SK-N-SH (cell line): ENCODE results near the gene PTTG1IP. TPM values are rescaled to one million over a fixed set of nuclear protein-coding genes. Genes with fewer than 3 reads are reported as not detected.

ENCODE experiments used
- CTCF ChIA-PET: fragments of 300-600, 350-600 bp; formaldehyde crosslinking; extraction: SDS; loops from one replicate; lab custom pipeline; 2021; lab: Yijun Ruan, JAX
- POLR2A ChIA-PET: fragments of 350-600 bp; sonication (Branson Sonifier 250); formaldehyde crosslinking; extraction: SDS; loops from one replicate; lab custom pipeline; 2020; ENCODE audit warnings: antibody characterized with exemption, inconsistent platforms; lab: Yijun Ruan, JAX
- DNase-seq: peaks from one replicate; pipeline ENCODE4 v3.0.0; 2012
- H2AFZ ChIP-seq: fragments of 200-600 bp; sonication (generic); 2 replicates; pipeline ENCODE4 v1.8.1; 2016; ENCODE audit warnings: antibody characterized with exemption, mild to moderate bottlenecking, low read depth
- H3F3A ChIP-seq: fragments of 200-600 bp; sonication (generic); replicated peaks from 2 replicates; pipeline ENCODE3; 2016; ENCODE audit warnings: antibody characterized with exemption, mild to moderate bottlenecking; ENCODE audit not compliant: insufficient read depth
- H3K27ac ChIP-seq, 2 experiments: fragments of 200-500 bp in 1 of 2; fragments of 200-600 bp in 1 of 2; sonication (Bioruptor generic) in 1 of 2; sonication (generic), shearing (Covaris generic) in 1 of 2; 2 replicates each; pipeline versions ENCODE4 v1.5.1 to v1.6.1; 2014 to 2016; ENCODE audit warnings: low read depth in 2 of 2, inconsistent platforms in 1 of 2, low read length in 1 of 2, mild to moderate bottlenecking in 1 of 2, mixed read lengths in 1 of 2
- H3K27me3 ChIP-seq: fragments of 200-600 bp; sonication (generic), shearing (Covaris generic); 2 replicates; pipeline ENCODE4 v1.6.1; 2016; ENCODE audit warnings: mixed run types; ENCODE audit not compliant: insufficient read depth
- H3K36me3 ChIP-seq, 2 experiments: fragments of 200-500 bp in 1 of 2; fragments of 200-600 bp in 1 of 2; sonication (Bioruptor generic) in 1 of 2; sonication (generic) in 1 of 2; replicated peaks in 1 of 2; 2 replicates each; pipeline versions ENCODE3 to v1.5.1; 2014 to 2016; ENCODE audit warnings: low read length in 1 of 2, mild to moderate bottlenecking in 1 of 2; ENCODE audit not compliant: insufficient read depth in 2 of 2, control insufficient read depth in 1 of 2
- H3K4me1 ChIP-seq, 2 experiments: fragments of 200-500 bp in 1 of 2; fragments of 200-600 bp in 1 of 2; sonication (Bioruptor generic) in 1 of 2; sonication (generic), shearing (Covaris generic) in 1 of 2; 2 replicates each; pipeline versions ENCODE4 v1.5.1 to v1.6.1; 2014 to 2016; ENCODE audit warnings: low read depth in 1 of 2, low read length in 1 of 2, mixed run types in 1 of 2; ENCODE audit not compliant: insufficient read depth in 2 of 2, control insufficient read depth in 1 of 2
- H3K4me2 ChIP-seq: fragments of 200-600 bp; sonication (generic), shearing (Covaris generic); 2 replicates; pipeline ENCODE4 v1.6.1; 2017; ENCODE audit warnings: mixed run types
- H3K4me3 ChIP-seq, 2 experiments: fragments of 200-500 bp in 1 of 2; fragments of 200-600 bp in 1 of 2; sonication (Bioruptor generic) in 1 of 2; sonication (generic), shearing (Covaris generic) in 1 of 2; 2 replicates each; pipeline versions ENCODE4 v1.5.1 to v1.8.1; 2014 to 2016; ENCODE audit warnings: low read depth in 2 of 2, inconsistent platforms in 1 of 2, low read length in 1 of 2, mild to moderate bottlenecking in 1 of 2, mixed read lengths in 1 of 2, moderate library complexity in 1 of 2
- H3K79me2 ChIP-seq: fragments of 200-600 bp; sonication (generic); 2 replicates; pipeline ENCODE4 v1.8.1; 2017; ENCODE audit warnings: mild to moderate bottlenecking; ENCODE audit not compliant: insufficient read depth
- H3K9ac ChIP-seq: fragments of 200-600 bp; sonication (generic); 2 replicates; pipeline ENCODE4 v1.6.1; 2017; ENCODE audit warnings: mixed run types
- H3K9me2 ChIP-seq: fragments of 200-600 bp; sonication (generic); 2 replicates; pipeline ENCODE4 v1.6.1; 2017; ENCODE audit warnings: mixed run types
- H3K9me3 ChIP-seq: fragments of 200-600 bp; sonication (generic); 2 replicates; pipeline ENCODE4 v1.6.1; 2017; ENCODE audit warnings: mixed run types, mild to moderate bottlenecking, moderate library complexity
- H4K20me1 ChIP-seq: fragments of 200-600 bp; sonication (generic); 2 replicates; pipeline ENCODE4 v1.6.1; 2017; ENCODE audit warnings: mild to moderate bottlenecking, mixed run types; ENCODE audit not compliant: insufficient read depth
- CTCF ChIP-seq: fragments of 200-600 bp; sonication (generic); IDR thresholded peaks from 2 replicates; pipeline ENCODE4 v1.6.1; 2017; ENCODE audit warnings: antibody characterized with exemption, mild to moderate bottlenecking, moderate library complexity
- GABPA ChIP-seq: IDR thresholded peaks from 2 replicates; pipeline ENCODE4 v1.4.0; 2012; ENCODE audit warnings: low read depth, mild to moderate bottlenecking
- NFIC ChIP-seq: IDR thresholded peaks from 2 replicates; pipeline ENCODE4 v1.4.0; 2012; ENCODE audit warnings: borderline replicate concordance
- RAD21 ChIP-seq: IDR thresholded peaks from 2 replicates; pipeline ENCODE4 v1.6.1; 2012; ENCODE audit warnings: mild to moderate bottlenecking, low read length
- RCOR1 ChIP-seq: fragments of 150-350 bp; IDR thresholded peaks from 2 replicates; pipeline ENCODE4 v1.6.1; 2017; ENCODE audit warnings: antibody characterized with exemption, low read length
- REST ChIP-seq: IDR thresholded peaks from 2 replicates; pipeline ENCODE4 v1.6.1; 2012; ENCODE audit warnings: mild to moderate bottlenecking, low read depth, low read length, moderate library complexity
- SMC3 ChIP-seq: IDR thresholded peaks from 2 replicates; pipeline ENCODE4 v1.6.1; 2012; ENCODE audit warnings: low read depth, low read length, improper control_type of control experiment
- WGBS: methylation state at CpG from one replicate; pipeline ENCODE4 v1.1.6; 2017; ENCODE audit warnings: low lambda C conversion rate; 5-methylcytosine and 5-hydroxymethylcytosine counted together
- polyA plus RNA-seq, 3 experiments: library from polyadenylated mRNA; depleted of rRNA; stranded (reverse); fragments of >200 nt; gene quantifications; 2 replicates each; pipeline ENCODE4 v1.2.3, GENCODE V29; 2012

The PTTG1IP gene
- polyA plus RNA-seq, 1 of the 3 experiments (the other 2 are of a cell fraction), result 171 TPM

DNA sequence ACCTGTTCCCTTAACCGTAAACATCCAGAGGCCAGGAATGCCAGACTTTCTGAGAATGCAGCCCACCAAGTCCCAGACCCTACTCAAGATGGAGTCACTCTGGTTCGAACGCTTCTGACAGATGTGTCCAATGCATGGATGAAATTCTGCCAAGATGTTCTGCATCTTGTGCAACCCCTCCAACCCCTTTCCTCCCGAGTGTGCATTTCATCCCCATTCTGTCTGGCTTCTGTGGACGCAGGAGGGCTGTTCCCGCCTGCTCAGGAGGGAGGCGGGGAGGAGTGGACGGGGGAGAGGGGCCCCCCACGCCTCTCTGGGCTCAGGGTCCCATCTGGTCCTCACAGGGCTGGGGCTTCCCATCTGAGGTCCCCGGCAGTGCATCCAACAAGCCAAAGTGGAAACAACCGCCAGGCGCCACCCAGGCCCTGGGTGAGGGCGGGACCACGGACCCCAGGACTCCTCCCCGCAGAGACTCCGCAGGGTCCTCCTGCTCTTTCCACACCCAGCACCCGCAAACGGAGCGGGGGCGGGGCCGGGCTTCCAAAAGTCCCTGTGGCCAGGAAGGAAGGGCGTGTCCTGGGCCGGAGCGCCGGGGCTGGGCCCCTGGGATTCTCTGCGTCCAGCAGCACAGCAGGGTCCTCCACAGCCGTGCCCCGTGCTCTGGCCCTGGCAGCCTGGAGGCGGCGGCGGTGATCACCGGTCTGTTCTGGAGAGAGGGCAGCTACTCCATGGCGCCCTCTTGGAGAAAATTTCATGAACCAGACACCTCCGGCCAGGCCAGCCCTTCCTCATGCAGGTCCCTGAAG, 27.9 kb downstream of the PTTG1IP start:
- CTCF ChIA-PET, result interaction anchor here (0.8 to 1.6 kb wide), 8 partner anchors 23 to 69 kb away, joined by 3 to 8 read pairs (median 4); no protein-coding TSS in a partner anchor

More for the DNA sequence above, 27.9 kb downstream of the PTTG1IP start:
- WGBS, result 82% methylated on average over 5 of the region's 34 CpGs
- Histone ChIP-seq H3K27ac (no peak overlapping the region), H3K9me2 (no peaks in the 10 kb centered on the region), H4K20me1 (no peaks in the 10 kb centered on the region; the same call in 1 of the 2 replicates), H3K36me3 (peaks cover 13 to 20% of the 10 kb centered on the region in 2 experiments), H3F3A (no peaks in the 10 kb centered on the region), H3K4me2 (peak overlapping the region; percentile 27; the same call in 1 of the 2 replicates), H3K4me3 (peak overlapping the region; percentile 24 to 36), H3K4me1 (peaks cover 0 to 13% of the 10 kb centered on the region in 2 experiments; a peak in 1 of 4 replicates), H3K9ac (no peak overlapping the region), H3K27me3 (no peaks in the 10 kb centered on the region), H2AFZ (no peak overlapping the region), H3K79me2 (no peaks in the 10 kb centered on the region; the same call in 1 of the 2 replicates), H3K9me3 (no peaks in the 10 kb centered on the region)
- peak; percentile 29; the same call in 1 of the 2 replicates for TF ChIP-seq RCOR1
- peak; percentile 45 for TF ChIP-seq CTCF
- 0 out of 2 replicates have a peak, but pooled peaks have one; percentile 23 for TF ChIP-seq REST
- no peak for TF ChIP-seq NFIC
- TF ChIP-seq SMC3, result 0 out of 2 replicates have a peak, but pooled peaks have one; percentile 21
- peak; percentile 51 for TF ChIP-seq RAD21
- no peak for TF ChIP-seq GABPA
- POLR2A ChIA-PET, result interaction anchor here (0.8 kb wide), 1 partner anchor 27 kb away, joined by 3 read pairs; no protein-coding TSS in a partner anchor
- DNase-seq, result peak; percentile 92
